Neuronal stem cell (in vitro differentiated cells): ENCODE results near the gene ZBTB20.

ENCODE experiments used
- DNase-seq: peaks from one replicate; pipeline ENCODE4 v3.0.0-alpha.2; 2013; ENCODE audit warnings: low spot score
- H2AFZ ChIP-seq: one replicate; pipeline ENCODE4 v1.6.1; 2013; ENCODE audit warnings: mild to moderate bottlenecking, low read length, inconsistent platforms
- H2AK5ac ChIP-seq: 2 replicates; pipeline ENCODE4 v1.6.1; 2013; ENCODE audit warnings: low read depth, mild to moderate bottlenecking, inconsistent platforms, low read length, moderate library complexity, mixed read lengths
- H2BK120ac ChIP-seq: 2 replicates; pipeline ENCODE4 v1.6.1; 2013; ENCODE audit warnings: low read depth, mild to moderate bottlenecking, inconsistent platforms, low read length, moderate library complexity, mixed read lengths
- H2BK12ac ChIP-seq: one replicate; pipeline ENCODE4 v1.6.1; 2013; ENCODE audit warnings: low read length, inconsistent platforms
- H2BK15ac ChIP-seq: 2 replicates; pipeline ENCODE4 v1.6.1; 2013; ENCODE audit warnings: mild to moderate bottlenecking, low read length, inconsistent platforms, mixed read lengths
- H2BK5ac ChIP-seq: one replicate; pipeline ENCODE4 v1.6.1; 2013; ENCODE audit warnings: inconsistent platforms, mild to moderate bottlenecking, low read length, moderate library complexity
- H3K14ac ChIP-seq: one replicate; pipeline ENCODE4 v1.6.1; 2013; ENCODE audit warnings: low read length, inconsistent platforms
- H3K18ac ChIP-seq: 2 replicates; pipeline ENCODE4 v1.6.1; 2013; ENCODE audit warnings: low read length, inconsistent platforms
- H3K23ac ChIP-seq: 2 replicates; pipeline ENCODE4 v1.6.1; 2013; ENCODE audit warnings: low read depth, mild to moderate bottlenecking, mixed read lengths, low read length, inconsistent platforms; ENCODE audit not compliant: poor library complexity
- H3K27ac ChIP-seq: replicated peaks from 3 replicates; pipeline ENCODE4 v1.5.1; 2013; ENCODE audit warnings: low read length, inconsistent platforms
- H3K27me3 ChIP-seq, 3 experiments: 2 replicates each; pipeline ENCODE4 v1.6.1; 2013; ENCODE audit warnings: low read length in 3 of 3, mild to moderate bottlenecking in 2 of 3, inconsistent platforms in 1 of 3, low read depth in 1 of 3, mixed read lengths in 1 of 3, moderate library complexity in 1 of 3; ENCODE audit not compliant: control insufficient read depth in 3 of 3, insufficient read depth in 3 of 3
- H3K36me3 ChIP-seq, 2 donors: replicated peaks in 1 of 2; 2 replicates each; pipeline ENCODE4 v1.6.1; 2013; ENCODE audit warnings: low read length in 2 of 2; ENCODE audit not compliant: control insufficient read depth in 2 of 2, insufficient read depth in 2 of 2
- H3K4ac ChIP-seq: 2 replicates; pipeline ENCODE4 v1.6.1; 2013; ENCODE audit warnings: inconsistent platforms, mild to moderate bottlenecking, low read length, moderate library complexity
- H3K4me1 ChIP-seq, 2 donors: 1 replicate in 1 of 2; 2 replicates in 1 of 2; pipeline ENCODE4 v1.6.1; 2013; ENCODE audit warnings: low read length in 2 of 2, low read depth in 1 of 2; ENCODE audit not compliant: control insufficient read depth in 2 of 2, insufficient read depth in 1 of 2
- H3K4me2 ChIP-seq: one replicate; pipeline ENCODE4 v1.6.1; 2013; ENCODE audit warnings: mild to moderate bottlenecking, low read length, inconsistent platforms; ENCODE audit not compliant: insufficient read depth, poor library complexity, severe bottlenecking
- H3K4me3 ChIP-seq, 2 donors: 2 replicates each; pipeline ENCODE4 v1.5.1; 2013; ENCODE audit warnings: low read length in 2 of 2, mild to moderate bottlenecking in 2 of 2, inconsistent platforms in 1 of 2, moderate library complexity in 1 of 2
- H3K79me1 ChIP-seq: one replicate; pipeline ENCODE4 v1.6.1; 2013; ENCODE audit warnings: low read depth, mild to moderate bottlenecking, inconsistent platforms, low read length, moderate library complexity
- H3K9ac ChIP-seq: one replicate; pipeline ENCODE4 v1.6.1; 2013; ENCODE audit warnings: mild to moderate bottlenecking, low read depth, low read length, inconsistent platforms; ENCODE audit not compliant: poor library complexity
- H3K9me3 ChIP-seq, 2 donors: replicated peaks in 1 of 2; 2 replicates each; pipeline versions ENCODE3 to v1.6.1; 2013; ENCODE audit warnings: low read length in 2 of 2, mild to moderate bottlenecking in 2 of 2, inconsistent platforms in 1 of 2, low read depth in 1 of 2, mixed read lengths in 1 of 2, moderate library complexity in 1 of 2; ENCODE audit not compliant: control insufficient read depth in 2 of 2, insufficient read depth in 1 of 2
- H4K8ac ChIP-seq: one replicate; pipeline ENCODE4 v1.6.1; 2013; ENCODE audit warnings: low read depth, mild to moderate bottlenecking, inconsistent platforms, low read length, moderate library complexity
- H4K91ac ChIP-seq: one replicate; pipeline ENCODE4 v1.6.1; 2013; ENCODE audit warnings: low read length, low read depth, mild to moderate bottlenecking, inconsistent platforms; ENCODE audit not compliant: poor library complexity
- WGBS, 2 donors: extraction: QIAGEN DNeasy Blood & Tissue Kit; methylation state at CpG; one replicate each; pipeline ENCODE4 v1.1.7; 2013; ENCODE audit warnings: missing lambda C conversion rate in 2 of 2, mixed read lengths in 1 of 2; ENCODE audit not compliant: insufficient read length in 2 of 2, insufficient replicate concordance in 1 of 2; ENCODE audit errors: extremely low coverage in 2 of 2; 5-methylcytosine and 5-hydroxymethylcytosine counted together

The ZBTB20 gene

GRCh38 chr3:114739627-114740026 is 407.5 kb downstream of the ZBTB20 start:
- Histone ChIP-seq H3K4me3 (no peak overlapping the region), H3K18ac (no peak overlapping the region), H2BK120ac (no peak overlapping the region), H4K91ac (no peak overlapping the region), H3K4ac (no peak overlapping the region), H2BK15ac (no peak overlapping the region), H3K79me1 (no peaks in the 10 kb centered on the region), H2AFZ (no peak overlapping the region), H2AK5ac (no peak overlapping the region), H3K27me3 (no peaks in the 10 kb centered on the region), H3K27ac (no peak overlapping the region), H2BK5ac (no peak overlapping the region), H3K9me3 (no peaks in the 10 kb centered on the region), H4K8ac (no peak overlapping the region), H3K9ac (no peak overlapping the region), H2BK12ac (no peak overlapping the region), H3K36me3 (no peaks in the 10 kb centered on the region), H3K23ac (no peak overlapping the region), H3K4me2 (no peak overlapping the region), H3K14ac (no peak overlapping the region), H3K4me1 (no peaks in the 10 kb centered on the region)
- no peak for DNase-seq
- no CpG with 5 or more reads among the region's 1 CpG for WGBS, 2 donors

DNA sequence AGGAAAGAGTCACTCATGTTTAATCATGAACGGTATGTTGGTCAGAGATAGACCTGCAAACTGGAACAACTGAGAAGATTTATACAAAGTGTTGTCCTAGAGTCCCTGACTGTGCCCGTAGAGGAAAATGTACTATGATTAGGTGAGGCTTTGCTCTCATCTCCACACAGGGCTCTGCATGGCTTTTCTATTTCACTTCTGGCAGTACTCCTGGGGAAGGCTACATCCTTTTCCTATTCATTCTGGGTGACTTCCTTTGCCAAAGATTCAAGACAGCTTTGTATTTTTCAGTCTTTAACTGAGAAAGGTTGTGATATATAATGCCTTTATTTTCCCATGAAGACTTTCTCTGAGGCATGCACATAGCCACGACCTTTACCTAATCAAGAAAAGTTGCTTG is 414.7 kb downstream of the ZBTB20 start:
- Histone ChIP-seq H3K79me1 (no peaks in the 10 kb centered on the region), H3K27me3 (no peaks in the 10 kb centered on the region), H4K8ac (no peak overlapping the region), H3K14ac (no peak overlapping the region), H3K27ac (no peak overlapping the region), H3K4me1 (no peaks in the 10 kb centered on the region), H2BK12ac (no peak overlapping the region), H3K23ac (no peak overlapping the region), H4K91ac (no peak overlapping the region), H2BK5ac (no peak overlapping the region), H3K4me3 (no peak overlapping the region), H2BK15ac (no peak overlapping the region), H2BK120ac (no peak overlapping the region), H3K36me3 (no peaks in the 10 kb centered on the region), H3K4me2 (no peak overlapping the region), H2AFZ (no peak overlapping the region), H2AK5ac (no peak overlapping the region), H3K4ac (no peak overlapping the region), H3K9ac (no peak overlapping the region), H3K9me3 (no peaks in the 10 kb centered on the region), H3K18ac (no peak overlapping the region)
- WGBS, 2 donors = no CpG with 5 or more reads among the region's 3 CpGs
- no peak for DNase-seq

GRCh38 chr3:114730397-114730796 is 416.7 kb downstream of the ZBTB20 start:
- H3K4ac ChIP-seq = no peak overlapping the region

DNA sequence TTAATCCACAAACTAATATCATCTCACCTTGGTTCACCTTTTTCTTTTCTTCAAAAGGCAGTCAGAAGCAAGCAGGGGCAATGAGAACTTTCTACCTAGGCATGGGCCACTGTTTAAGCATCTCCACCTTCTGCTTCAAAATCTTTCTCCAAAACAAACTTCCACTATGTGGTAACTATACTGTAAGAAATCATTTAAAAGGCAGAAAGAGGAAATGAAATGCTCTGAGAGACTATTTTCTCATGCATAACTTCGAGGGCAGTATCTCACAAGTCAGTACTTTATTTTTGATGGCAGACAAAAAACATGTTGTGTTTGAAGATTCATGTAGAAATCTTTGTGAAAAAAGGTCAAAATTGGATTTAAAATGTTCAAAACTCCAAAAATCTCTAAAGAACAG is 419.7 kb downstream of the ZBTB20 start:
- H3K9ac ChIP-seq = no peak overlapping the region
- H3K27me3 ChIP-seq = no peaks in the 10 kb centered on the region
- H2AFZ ChIP-seq = no peak overlapping the region
- no peak overlapping the region for H4K91ac ChIP-seq
- H3K27ac ChIP-seq = no peak overlapping the region
- WGBS, 2 donors = no CpG with 5 or more reads among the region's 1 CpG
- H3K14ac ChIP-seq = no peak overlapping the region
- H3K4me2 ChIP-seq = no peak overlapping the region
- no peak overlapping the region for H2BK120ac ChIP-seq
- H2BK15ac ChIP-seq = no peak overlapping the region
- H3K23ac ChIP-seq = no peak overlapping the region
- no peaks in the 10 kb centered on the region for H3K36me3 ChIP-seq
- no peak overlapping the region for H3K4me3 ChIP-seq
- no peaks in the 10 kb centered on the region for H3K9me3 ChIP-seq
- no peak overlapping the region for H2AK5ac ChIP-seq
- no peak overlapping the region for H4K8ac ChIP-seq
- H3K4me1 ChIP-seq = no peaks in the 10 kb centered on the region
- no peak for DNase-seq
- no peak overlapping the region for H3K4ac ChIP-seq
- no peak overlapping the region for H2BK12ac ChIP-seq
- no peaks in the 10 kb centered on the region for H3K79me1 ChIP-seq
- no peak overlapping the region for H2BK5ac ChIP-seq
- H3K18ac ChIP-seq = no peak overlapping the region

More at GRCh38 chr3:114730397-114730796, 416.7 kb downstream of the ZBTB20 start:
- Histone ChIP-seq H2BK15ac (no peak overlapping the region), H3K27me3 (no peaks in the 10 kb centered on the region), H3K4me2 (no peak overlapping the region), H3K36me3 (no peaks in the 10 kb centered on the region), H3K18ac (no peak overlapping the region), H2BK120ac (no peak overlapping the region), H4K91ac (no peak overlapping the region), H3K79me1 (no peaks in the 10 kb centered on the region), H4K8ac (no peak overlapping the region), H3K23ac (no peak overlapping the region), H2BK12ac (no peak overlapping the region), H3K14ac (no peak overlapping the region), H2BK5ac (no peak overlapping the region), H3K9me3 (no peaks in the 10 kb centered on the region), H3K4me3 (no peak overlapping the region), H2AFZ (no peak overlapping the region), H2AK5ac (no peak overlapping the region), H3K4me1 (no peaks in the 10 kb centered on the region), H3K9ac (no peak overlapping the region), H3K27ac (no peak overlapping the region)
- no CpG with 5 or more reads among the region's 1 CpG for WGBS, 2 donors
- no peak for DNase-seq
